HG03039 (cell line): ENCODE measurements around the gene EPB41L2.
"Not testable (repeated sequence)": the region's sequence is repeated elsewhere in the genome, so short reads cannot be mapped to it uniquely, and the experiment has no call there.

ENCODE experiments used
- ATAC-seq: cut with Tn5 transposase; IDR thresholded peaks from one replicate; pipeline ENCODE4 v1.9.1; 2021; ENCODE audit warnings: mild to moderate bottlenecking, moderate library complexity; ENCODE audit not compliant: unreplicated experiment

The EPB41L2 gene

DNA sequence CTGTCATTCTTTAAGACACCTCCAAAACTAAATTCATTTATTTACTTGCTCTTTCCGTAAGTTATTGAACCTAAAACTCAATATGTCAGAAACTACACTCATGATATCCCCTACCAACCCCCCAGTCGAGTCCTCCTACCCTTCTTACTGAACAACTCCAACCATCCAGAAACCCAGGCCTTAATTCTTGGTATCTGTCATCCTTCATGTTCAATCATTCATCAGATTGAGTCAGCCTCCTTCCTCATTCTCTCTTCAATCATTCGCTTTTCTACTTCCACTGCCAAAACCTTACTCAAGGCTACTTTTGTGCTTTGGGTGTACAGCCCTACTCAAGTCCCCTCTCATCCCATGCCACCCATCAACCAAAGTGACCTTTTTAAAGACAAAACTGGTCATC, 140.1 kb downstream of the EPB41L2 start:
- ATAC-seq = no peak

- ATAC-seq = no peak
Observed at GRCh38 chr6:130920969-130921368, 142.1 kb downstream of the EPB41L2 start.

DNA sequence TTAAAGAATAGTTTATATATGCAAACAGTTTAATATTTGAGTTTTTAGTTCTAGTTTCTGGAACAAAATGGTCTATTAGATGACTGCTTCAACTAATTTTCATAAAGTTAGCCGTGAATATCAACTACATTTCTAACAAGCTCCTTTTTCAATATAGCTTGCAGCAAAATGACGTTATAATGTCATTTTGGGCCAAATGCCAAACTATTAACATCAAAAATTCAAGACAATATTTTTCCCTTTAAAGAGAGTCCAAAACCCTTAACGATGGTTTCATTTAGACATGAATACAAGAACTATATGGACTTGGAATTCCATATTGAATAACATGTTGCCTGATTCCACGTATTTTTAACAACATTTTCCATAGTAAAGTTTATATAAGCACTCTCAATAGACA, 144.9 kb downstream of the EPB41L2 start:
- ATAC-seq = no peak

GRCh38 chr6:130915606-130916005, 147.4 kb downstream of the EPB41L2 start:
- ATAC-seq = not testable (repeated sequence)

DNA sequence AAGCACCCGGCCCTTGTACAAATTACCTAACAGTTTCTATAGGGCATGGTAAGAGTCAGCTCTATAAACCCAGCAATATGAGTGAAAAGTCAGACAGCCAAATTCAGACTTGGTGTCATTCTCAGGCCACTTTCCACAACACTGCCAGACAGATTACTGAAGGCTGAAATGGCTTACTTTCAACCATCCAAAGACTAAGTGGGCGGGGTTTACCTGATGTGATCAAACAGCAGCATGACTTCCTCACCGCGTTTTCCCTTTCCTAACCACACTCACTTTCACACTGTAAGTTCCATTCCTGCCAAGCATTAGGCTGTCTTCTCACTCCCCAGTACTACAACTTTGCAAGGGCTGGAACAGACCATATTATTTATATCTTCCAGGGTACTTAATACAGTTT, 149.9 kb downstream of the EPB41L2 start:
- no peak for ATAC-seq

DNA sequence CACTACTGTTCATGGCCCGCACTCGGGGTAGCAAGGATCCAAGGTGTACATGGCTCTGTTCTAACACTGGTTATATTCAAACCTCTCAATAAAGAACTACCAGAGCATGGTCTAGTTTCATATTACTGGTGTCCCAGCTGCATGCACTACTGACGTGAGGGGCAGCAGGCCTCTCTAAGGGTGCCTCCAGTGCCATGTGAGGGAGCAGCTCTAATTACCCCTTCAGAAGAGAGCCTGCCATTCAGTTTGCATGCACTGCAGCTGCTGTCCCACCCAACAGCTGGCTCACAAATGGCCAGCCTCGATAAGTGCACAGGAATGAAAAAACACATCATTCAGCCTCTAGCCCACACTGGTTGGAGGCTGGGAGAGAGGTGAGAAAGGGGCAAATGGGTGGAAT, 150.6 kb downstream of the EPB41L2 start:
- ATAC-seq = no peak

- no peak for ATAC-seq
Observed at GRCh38 chr6:130908958-130909357, 154.1 kb downstream of the EPB41L2 start.

DNA sequence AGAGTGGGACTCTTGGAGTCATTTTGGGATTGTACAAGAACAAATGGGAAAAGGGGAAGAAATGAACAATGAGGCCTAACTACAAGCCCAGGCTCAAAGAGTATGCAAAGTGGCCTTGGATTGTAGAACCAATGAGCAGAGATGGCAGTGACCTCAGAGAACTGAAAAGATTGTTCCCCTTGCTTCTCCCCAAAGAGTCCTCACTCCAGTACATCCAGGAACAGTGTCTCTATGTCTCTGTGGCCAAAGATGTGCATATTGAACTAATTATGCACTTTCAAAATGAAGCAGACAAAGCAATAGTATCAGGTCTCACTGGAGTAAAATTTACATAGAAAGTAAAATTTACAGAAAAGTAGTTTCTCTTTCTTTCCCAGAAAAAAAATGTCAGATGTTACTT, 154.9 kb downstream of the EPB41L2 start:
- peak; percentile 81 for ATAC-seq

DNA sequence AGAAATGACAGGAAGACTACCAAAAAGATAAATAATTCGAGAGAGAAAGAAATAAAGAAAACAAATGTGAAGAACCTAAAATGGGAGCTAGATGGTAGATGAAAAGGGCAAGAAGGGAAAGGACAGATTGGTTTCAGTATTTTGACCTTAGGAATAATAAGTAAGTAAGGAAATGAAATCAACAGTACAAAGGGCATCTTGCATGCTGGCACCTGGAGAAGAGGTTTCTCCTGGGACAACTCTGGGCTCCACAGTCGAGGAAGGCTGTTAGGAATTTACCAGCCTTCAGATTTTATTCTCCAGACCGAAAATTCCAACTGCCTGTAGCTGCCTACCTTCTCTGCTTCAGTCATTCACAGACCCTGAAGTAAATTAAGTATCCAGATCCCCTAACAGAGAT, 155.4 kb downstream of the EPB41L2 start:
- ATAC-seq = no peak

GRCh38 chr6:130906736-130907381, 156.2 kb downstream of the EPB41L2 start:
- no peak for ATAC-seq

DNA sequence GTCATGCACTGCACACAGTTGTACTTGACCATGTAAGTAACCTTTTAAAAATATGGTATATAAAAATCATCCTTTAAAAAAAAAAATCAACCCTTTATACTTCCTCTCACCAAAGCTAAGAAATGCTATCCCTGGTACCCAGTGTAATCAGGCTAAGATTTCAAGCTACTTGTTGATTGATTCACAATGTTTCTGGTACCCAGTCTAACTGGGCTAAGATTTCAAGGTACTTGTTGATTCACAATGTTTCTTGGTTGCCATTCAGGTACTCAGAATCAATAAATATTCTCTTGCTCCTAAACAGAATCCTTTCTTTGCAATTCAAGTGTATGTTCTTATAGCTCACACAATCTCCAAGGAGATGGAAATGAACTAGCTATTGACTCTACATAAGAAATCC, 159.4 kb downstream of the EPB41L2 start:
- no peak for ATAC-seq

DNA sequence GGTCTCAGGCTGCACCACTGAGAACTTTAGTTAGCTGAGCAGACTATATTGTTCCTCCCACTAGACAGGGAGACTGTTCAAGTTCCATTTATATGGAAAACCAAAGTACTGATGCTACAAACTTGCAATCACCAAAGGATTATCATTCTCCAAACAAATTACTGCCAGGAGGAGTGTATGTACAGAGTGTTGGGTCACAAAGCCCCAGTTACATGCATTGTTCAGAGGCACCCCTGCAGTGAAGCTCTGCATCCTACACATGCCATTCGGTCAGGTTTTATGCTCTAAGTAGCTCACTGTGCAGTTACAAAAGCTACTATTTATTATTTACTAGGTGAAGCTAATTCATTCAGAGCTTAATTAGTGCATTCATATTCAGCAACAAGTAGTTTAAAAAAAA, 160.0 kb downstream of the EPB41L2 start:
- ATAC-seq = no peak

- ATAC-seq = no peak
Observed at GRCh38 chr6:130900913-130901312, 162.1 kb downstream of the EPB41L2 start.

- ATAC-seq = no peak
Observed at GRCh38 chr6:130896249-130896648, 166.8 kb downstream of the EPB41L2 start.

DNA sequence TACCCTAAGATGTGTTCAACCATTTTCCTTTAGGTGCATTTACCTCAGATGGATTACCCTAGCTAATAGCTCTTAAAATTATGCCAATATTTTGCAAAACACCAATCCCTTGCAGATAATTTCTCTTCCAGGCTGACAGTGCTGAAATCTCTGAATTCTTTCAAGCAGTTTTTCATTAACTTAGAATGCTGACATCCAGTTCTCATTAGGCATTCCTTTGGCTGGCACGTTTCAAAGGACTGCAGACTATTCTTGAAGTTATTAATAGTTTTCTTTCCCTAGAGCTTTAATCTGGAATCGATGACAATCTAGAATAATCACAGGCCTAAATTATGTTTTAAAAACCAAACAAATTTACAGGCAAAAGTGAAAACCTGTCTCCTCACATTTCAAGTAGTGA, 167.5 kb downstream of the EPB41L2 start:
- no peak for ATAC-seq

GRCh38 chr6:130893766-130894165, 169.3 kb downstream of the EPB41L2 start:
- ATAC-seq = no peak

- no peak for ATAC-seq
Observed at GRCh38 chr6:130893277-130893676, 169.8 kb downstream of the EPB41L2 start.

GRCh38 chr6:130890521-130890971, 172.5 kb downstream of the EPB41L2 start:
- no peak for ATAC-seq

DNA sequence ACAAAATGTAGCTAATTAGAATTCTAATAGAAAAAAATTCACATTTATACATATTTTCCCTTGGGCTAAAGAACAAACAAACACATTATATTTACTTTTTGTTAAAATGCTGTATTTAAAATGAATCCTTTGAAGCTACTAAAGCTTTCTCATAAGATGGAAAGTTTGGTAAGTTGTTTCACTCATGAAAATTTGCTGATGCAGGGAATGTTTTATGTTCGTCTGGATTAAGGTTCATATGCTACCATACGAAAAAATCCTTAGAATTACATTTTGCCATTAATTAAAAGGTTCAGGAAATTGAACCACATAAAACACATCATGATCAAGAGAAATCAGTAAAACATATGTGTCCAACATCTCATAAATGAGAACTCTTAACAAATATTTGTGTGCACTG, 173.6 kb downstream of the EPB41L2 start:
- no peak for ATAC-seq

- no peak for ATAC-seq
Observed at GRCh38 chr6:130888246-130888645, 174.8 kb downstream of the EPB41L2 start.

- ATAC-seq = no peak
Observed at GRCh38 chr6:130886966-130887365, 176.1 kb downstream of the EPB41L2 start.

- ATAC-seq = peak; percentile 65
Observed at GRCh38 chr6:130885392-130886192, 177.5 kb downstream of the EPB41L2 start.
